Upper lobe of left lung (tissue), 4 donors: ENCODE measurements around the gene ATP4B.

ENCODE experiments used
- CTCF ChIP-seq, 6 experiments: fragments of 450-650 bp in 4 of 6; fragments of 200-600 bp in 2 of 6; sonication (generic) in 2 of 6; IDR thresholded peaks; one replicate each; pipeline ENCODE4 v1.5.1; 2016 to 2019; ENCODE audit warnings: antibody characterized with exemption in 6 of 6
- EP300 ChIP-seq, 4 donors: sonication (generic); formaldehyde crosslinking; IDR thresholded peaks; one replicate each; pipeline ENCODE4 v1.5.1; 2017; ENCODE audit warnings: antibody characterized with exemption in 4 of 4, control low read depth in 2 of 4
- POLR2A ChIP-seq, 4 donors: fragments of 450-650 bp; IDR thresholded peaks; one replicate each; pipeline ENCODE4 v1.5.1; 2016 to 2017; ENCODE audit warnings: antibody characterized with exemption in 4 of 4, mild to moderate bottlenecking in 2 of 4
- POLR2AphosphoS5 ChIP-seq, 2 donors: sonication (generic); formaldehyde crosslinking; IDR thresholded peaks; one replicate each; pipeline ENCODE4 v1.5.1; 2017; ENCODE audit warnings: antibody characterized with exemption in 2 of 2

DNA sequence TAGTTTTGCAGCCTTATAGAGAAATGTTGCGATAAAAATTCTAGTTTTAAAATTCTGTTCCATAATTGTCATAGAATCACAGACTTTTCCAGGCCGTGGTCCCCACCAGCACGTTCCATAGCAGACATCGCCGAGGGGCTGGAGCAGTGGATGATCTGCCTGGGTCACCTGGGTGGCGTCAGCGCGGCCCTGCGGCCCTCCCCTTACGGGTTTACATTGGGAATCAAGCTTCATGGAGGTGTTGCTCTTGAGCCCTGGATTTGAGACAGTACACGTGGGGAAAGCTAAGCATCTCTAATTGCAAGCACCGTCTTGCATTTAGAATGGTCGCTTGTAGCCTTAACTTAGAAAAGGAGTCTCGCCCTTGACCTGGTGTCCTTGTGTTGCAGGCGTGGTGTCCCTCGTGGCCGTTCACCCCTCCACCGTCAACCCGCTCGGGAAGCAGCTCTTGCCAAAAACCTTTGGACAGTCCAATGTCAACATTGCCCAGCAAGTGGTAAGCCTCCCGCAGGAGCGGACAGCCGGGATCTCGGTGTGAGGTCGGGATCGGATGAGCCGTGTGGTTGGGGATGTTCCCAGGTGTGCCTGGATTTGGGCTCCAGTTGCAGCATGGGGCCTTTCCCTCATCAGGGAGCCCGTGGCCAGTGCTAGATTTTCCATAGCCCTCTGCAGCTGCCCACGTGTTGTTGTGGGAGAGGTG, 35.1 kb downstream of the ATP4B start:
- no peak for TF ChIP-seq CTCF (IDR thresholded peaks at IDR 0.05)
- no peak for TF ChIP-seq POLR2A (IDR thresholded peaks at IDR 0.05)
- no peak for TF ChIP-seq POLR2AphosphoS5 (IDR thresholded peaks at IDR 0.05)
- TF ChIP-seq EP300 (IDR thresholded peaks at IDR 0.05): no peak
